Measurements from ENCODE around the gene RSL1D1.

Gene RSL1D1

GRCh38 chr16:11875721-11876120 is 24.4 kb upstream of the RSL1D1 start:
- Histone ChIP-seq H3K36me3 (replicated peaks) (peaks cover 57% of the 10 kb centered on the region), H3K4me3 (ENCODE audit: low read depth, low read length) (no peak overlapping the region), H3K27ac (no peak overlapping the region), H3K27me3 (replicated peaks) (no peaks in the 10 kb centered on the region)
- in situ Hi-C loops (cut with HindIII; ENCODE audit: low pct_ligation_motif_present, low sequenced_read_pairs), result no loop called here
- TF ChIP-seq CTCF (IDR thresholded peaks at IDR 0.05; ENCODE audit: low read depth, low read length, missing control alignments), result no peak
- DNase-seq, result no peak

- peak; percentile 29 for TF ChIP-seq CTCF (IDR thresholded peaks at IDR 0.05; ENCODE audit: low read depth, low read length, missing control alignments)
- no peaks in the 10 kb centered on the region for H3K27me3 ChIP-seq (replicated peaks)
- no peak overlapping the region for H3K4me3 ChIP-seq (ENCODE audit: low read depth, low read length)
- in situ Hi-C loops (cut with HindIII; ENCODE audit: low pct_ligation_motif_present, low sequenced_read_pairs), result no loop called here
- peak; percentile 23 for DNase-seq
- H3K36me3 ChIP-seq (replicated peaks), result peaks cover 38% of the 10 kb centered on the region
- no peak overlapping the region for H3K27ac ChIP-seq
These were observed 19.9 kb upstream of the RSL1D1 start for GRCh38 chr16:11871193-11871592.

GRCh38 chr16:11870399-11870798 is 19.1 kb upstream of the RSL1D1 start:
- Histone ChIP-seq H3K4me3 (ENCODE audit: low read depth, low read length) (no peak overlapping the region), H3K27ac (no peak overlapping the region), H3K36me3 (replicated peaks) (peaks cover 33% of the 10 kb centered on the region), H3K27me3 (replicated peaks) (no peaks in the 10 kb centered on the region)
- in situ Hi-C loops (cut with HindIII; ENCODE audit: low pct_ligation_motif_present, low sequenced_read_pairs), result no loop called here
- DNase-seq, result no peak
- TF ChIP-seq CTCF (IDR thresholded peaks at IDR 0.05; ENCODE audit: low read depth, low read length, missing control alignments), result no peak

- DNase-seq, result no peak
- H3K27ac ChIP-seq, result no peak overlapping the region
- no peak for TF ChIP-seq CTCF (IDR thresholded peaks at IDR 0.05; ENCODE audit: low read depth, low read length, missing control alignments)
- no peaks in the 10 kb centered on the region for H3K27me3 ChIP-seq (replicated peaks)
- in situ Hi-C loops (cut with HindIII; ENCODE audit: low pct_ligation_motif_present, low sequenced_read_pairs), result no loop called here
- peaks cover 28% of the 10 kb centered on the region for H3K36me3 ChIP-seq (replicated peaks)
- no peak overlapping the region for H3K4me3 ChIP-seq (ENCODE audit: low read depth, low read length)
These were observed 18.2 kb upstream of the RSL1D1 start for GRCh38 chr16:11869353-11870228.

GRCh38 chr16:11868412-11868980 is 17.2 kb upstream of the RSL1D1 start:
- no peaks in the 10 kb centered on the region for H3K27me3 ChIP-seq (replicated peaks)
- no peak for TF ChIP-seq CTCF (IDR thresholded peaks at IDR 0.05; ENCODE audit: low read depth, low read length, missing control alignments)
- no peak for DNase-seq
- no peak overlapping the region for H3K27ac ChIP-seq
- H3K36me3 ChIP-seq (replicated peaks), result peaks cover 22% of the 10 kb centered on the region
- no peak overlapping the region for H3K4me3 ChIP-seq (ENCODE audit: low read depth, low read length)
- in situ Hi-C loops (cut with HindIII; ENCODE audit: low pct_ligation_motif_present, low sequenced_read_pairs), result no loop called here
